Coronary artery (tissue), 2 donors: ENCODE measurements around the gene MIX23.

Experiments used
- DNase-seq: peaks from one replicate; pipeline ENCODE4 v3.0.0-alpha.2; 2017; ENCODE audit warnings: low spot score
- H3K27ac ChIP-seq, 2 donors: fragments of 200-600 bp; sonication (generic); one replicate each; pipeline ENCODE4 v1.5.1; 2016 to 2019
- H3K4me3 ChIP-seq: fragments of 200-600 bp; sonication (generic); 2 replicates; pipeline ENCODE4 v1.5.1; 2016; ENCODE audit warnings: mild to moderate bottlenecking, moderate library complexity
- TF ChIP-seq, protein P1 (sequence below): fragments of 200-600 bp; sonication (generic); IDR thresholded peaks from one replicate; pipeline ENCODE4 v1.5.1; 2019; ENCODE audit warnings: antibody characterized with exemption

The MIX23 gene

DNA sequence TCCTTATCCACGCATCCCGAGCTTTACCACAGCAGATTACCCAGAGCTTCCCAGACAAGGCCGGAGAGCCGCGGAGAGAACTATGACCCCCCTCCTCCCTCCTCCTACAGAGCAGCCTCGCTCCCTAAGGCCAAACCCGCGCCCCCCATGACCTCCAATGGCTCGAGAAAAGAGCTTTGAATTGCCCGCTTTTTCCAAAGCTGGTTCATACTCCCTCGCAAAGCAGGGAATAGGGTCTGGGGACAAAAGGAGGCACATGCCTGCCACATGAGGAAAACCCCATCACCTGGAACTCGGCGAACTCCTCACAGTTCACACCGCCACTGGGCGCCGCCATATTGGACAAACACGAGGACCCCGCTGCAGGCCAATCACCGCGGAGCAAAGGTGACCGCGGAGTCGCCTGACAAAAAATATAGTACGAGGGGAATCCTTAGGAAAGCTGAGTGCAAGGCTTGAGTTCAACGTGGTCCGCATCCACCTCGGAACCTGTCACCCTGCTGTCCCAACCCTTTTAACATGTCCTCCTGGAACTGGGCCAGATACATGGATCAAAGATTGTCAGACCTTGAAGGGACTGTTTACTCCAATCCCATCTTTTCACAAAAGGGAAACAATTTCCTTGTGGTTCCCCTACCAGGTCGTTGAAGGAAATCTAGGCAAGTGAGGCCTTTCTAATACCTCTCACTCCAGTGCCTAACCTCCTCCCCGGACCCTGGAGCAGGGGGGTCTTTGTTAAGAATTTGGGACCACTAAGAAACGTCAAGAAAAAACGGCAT lies at the start of gene MIX23:
TSS of gene MIX23 (minus strand) at position 344 of the 779 bp plus-strand sequence. CDS start at position 337, 7 bp downstream.
- Histone ChIP-seq H3K27ac (peak within 1 kb of the TSS; percentile 68 to 93), H3K4me3 (peak within 1 kb of the TSS; percentile 87)
- TF ChIP-seq, protein P1, sequence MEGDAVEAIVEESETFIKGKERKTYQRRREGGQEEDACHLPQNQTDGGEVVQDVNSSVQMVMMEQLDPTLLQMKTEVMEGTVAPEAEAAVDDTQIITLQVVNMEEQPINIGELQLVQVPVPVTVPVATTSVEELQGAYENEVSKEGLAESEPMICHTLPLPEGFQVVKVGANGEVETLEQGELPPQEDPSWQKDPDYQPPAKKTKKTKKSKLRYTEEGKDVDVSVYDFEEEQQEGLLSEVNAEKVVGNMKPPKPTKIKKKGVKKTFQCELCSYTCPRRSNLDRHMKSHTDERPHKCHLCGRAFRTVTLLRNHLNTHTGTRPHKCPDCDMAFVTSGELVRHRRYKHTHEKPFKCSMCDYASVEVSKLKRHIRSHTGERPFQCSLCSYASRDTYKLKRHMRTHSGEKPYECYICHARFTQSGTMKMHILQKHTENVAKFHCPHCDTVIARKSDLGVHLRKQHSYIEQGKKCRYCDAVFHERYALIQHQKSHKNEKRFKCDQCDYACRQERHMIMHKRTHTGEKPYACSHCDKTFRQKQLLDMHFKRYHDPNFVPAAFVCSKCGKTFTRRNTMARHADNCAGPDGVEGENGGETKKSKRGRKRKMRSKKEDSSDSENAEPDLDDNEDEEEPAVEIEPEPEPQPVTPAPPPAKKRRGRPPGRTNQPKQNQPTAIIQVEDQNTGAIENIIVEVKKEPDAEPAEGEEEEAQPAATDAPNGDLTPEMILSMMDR = peak; percentile 6
- DNase-seq = peak; percentile 87

DNA sequence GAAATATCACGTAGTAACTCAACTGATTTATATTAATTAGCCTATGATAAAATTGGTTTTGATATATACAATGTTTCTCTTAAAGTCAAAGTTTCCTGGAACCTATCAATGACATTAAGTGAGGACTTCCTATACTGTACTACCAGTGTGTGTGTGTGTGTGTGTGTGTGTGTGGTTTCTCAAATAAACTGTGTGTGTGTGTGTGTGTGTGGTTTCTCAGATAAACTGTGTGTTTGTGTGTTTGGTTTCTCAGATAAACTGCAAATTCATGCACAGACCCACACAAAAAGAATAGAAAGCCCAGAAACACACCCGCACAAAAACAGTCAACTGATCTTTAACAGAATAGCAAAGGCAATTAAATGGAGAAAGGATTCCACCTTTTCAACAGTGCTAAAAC lies 47.3 kb upstream of the MIX23 start:
- no peak overlapping the region for H3K4me3 ChIP-seq
- no peak for DNase-seq
- TF ChIP-seq, protein P1 = no peak
- H3K27ac ChIP-seq = no peak overlapping the region

DNA sequence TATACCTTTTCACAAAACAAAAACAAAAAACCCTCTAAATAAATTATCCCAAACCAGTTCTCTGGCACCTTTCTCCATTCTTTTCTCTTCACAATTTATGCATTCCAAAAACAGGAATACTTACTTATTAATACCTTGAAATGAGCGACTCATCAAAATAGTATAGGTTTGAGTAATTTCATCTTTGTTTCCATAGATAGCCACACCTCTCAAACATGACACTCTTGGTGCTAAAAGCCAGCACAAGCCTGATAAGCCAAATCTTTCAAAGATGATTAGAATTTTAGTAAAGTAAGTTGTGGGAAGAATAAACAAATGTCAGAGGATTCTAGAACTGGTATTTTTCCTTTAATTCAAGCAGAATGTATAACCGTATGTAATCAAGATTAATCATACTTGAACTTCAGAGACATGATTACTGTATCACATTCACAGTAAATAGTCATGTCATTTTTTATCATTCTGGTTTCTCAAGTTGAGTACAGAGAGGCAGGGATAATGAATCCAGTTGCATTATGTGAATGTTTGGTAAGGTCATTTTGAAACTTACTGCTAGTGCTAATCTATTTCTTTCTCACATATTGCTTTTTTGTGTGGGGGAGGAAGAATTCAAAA lies 44.9 kb upstream of the MIX23 start:
- no peak for DNase-seq
- Histone ChIP-seq H3K27ac (no peak overlapping the region), H3K4me3 (no peak overlapping the region)
- TF ChIP-seq, protein P1 = no peak

DNA sequence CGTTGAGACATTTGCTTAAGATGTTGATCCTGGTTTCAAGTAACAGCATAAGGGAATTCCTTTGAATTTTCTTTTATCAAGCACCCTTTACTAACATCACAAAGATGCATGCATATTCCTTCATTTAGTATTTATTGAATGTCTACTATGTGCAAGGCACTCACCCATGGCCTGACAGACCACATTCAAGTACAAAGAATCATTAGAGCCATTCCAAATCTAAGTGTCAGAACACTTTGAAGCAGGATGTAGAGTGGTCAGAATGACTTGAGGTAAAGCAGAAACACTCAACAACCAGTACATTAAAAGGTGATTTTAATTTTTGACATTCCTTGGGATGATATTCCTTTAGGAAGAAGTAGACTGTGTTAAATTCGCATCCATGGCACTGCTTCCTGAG lies 38.8 kb upstream of the MIX23 start:
- H3K27ac ChIP-seq = no peak overlapping the region
- TF ChIP-seq, protein P1 = no peak
- no peak overlapping the region for H3K4me3 ChIP-seq
- DNase-seq = no peak

DNA sequence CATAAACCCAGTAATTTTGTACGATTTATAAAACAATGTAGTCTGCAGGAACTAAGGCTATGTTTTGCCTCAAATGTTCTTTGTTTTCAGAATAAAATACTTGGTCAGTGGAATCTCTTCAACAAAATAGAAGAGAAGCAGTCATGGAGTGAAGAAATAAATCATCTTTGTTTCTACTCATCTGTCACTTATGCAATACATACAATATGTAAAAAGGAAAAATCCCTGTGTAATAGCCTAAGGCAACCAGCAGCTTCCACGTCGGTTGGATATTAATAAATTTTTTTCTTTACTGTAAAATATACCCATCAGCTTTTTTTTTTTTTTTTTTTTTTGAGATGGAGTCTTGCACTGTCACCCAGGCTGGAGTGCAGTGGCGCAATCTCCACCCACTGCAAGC lies 38.1 kb upstream of the MIX23 start:
- no peak for DNase-seq
- Histone ChIP-seq H3K4me3 (no peak overlapping the region), H3K27ac (no peak overlapping the region)
- TF ChIP-seq, protein P1 = no peak

DNA sequence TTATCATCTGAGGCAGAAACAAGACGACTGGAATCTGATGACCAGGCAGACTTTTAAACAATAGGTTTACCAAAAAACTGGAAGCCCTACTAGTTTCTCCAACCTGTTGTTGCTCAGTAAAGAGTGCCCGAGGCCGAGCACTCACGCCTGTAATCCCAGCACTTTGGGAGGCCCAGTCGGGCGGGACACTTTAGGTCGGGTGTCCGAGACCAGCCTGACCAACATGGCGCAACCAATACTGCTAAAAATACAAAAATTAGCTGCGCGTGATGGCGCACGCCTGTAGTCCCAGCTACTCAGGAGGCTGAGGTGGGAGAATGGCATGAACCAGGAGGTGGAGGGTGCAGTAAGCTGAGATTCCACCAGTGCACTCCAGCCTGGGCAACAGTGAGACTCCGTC lies 33.9 kb upstream of the MIX23 start:
- TF ChIP-seq, protein P1 = no peak
- no peak for DNase-seq
- Histone ChIP-seq H3K27ac (peak overlapping the region in 1 of 2 donors; percentile 92), H3K4me3 (peak overlapping the region; percentile 78)
